ENCODE results near the gene PIP5K1B. TPM values are rescaled to one million over a fixed set of nuclear protein-coding genes. Genes with fewer than 3 reads are reported as not detected.

The PIP5K1B gene
- total and polyA plus RNA-seq, 2 of the 13 experiments (the other 11 are each of a cell fraction or from before 2014, with no cell fraction given), result 15.8 to 17.5 TPM

DNA sequence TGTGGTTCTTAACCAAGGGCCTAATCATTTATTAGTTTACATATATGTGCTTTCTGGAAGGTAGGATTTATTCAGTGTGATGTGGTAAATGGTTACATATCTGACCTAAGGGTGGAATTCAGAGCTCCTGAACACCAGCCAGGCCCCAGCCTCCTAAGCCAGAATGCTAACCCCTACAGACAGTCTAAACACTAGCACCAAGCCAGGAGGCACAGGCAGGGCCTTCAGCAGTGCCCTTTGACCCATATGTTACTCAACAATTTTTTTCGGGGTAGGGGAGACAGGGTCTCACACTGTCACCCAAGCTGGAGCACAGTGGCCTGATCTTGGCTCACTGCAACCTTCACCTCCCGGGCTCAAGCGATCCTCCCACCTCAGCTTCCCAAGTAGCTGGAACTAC is 268.6 kb downstream of the PIP5K1B start (continued):
- TF ChIP-seq, protein P1, sequence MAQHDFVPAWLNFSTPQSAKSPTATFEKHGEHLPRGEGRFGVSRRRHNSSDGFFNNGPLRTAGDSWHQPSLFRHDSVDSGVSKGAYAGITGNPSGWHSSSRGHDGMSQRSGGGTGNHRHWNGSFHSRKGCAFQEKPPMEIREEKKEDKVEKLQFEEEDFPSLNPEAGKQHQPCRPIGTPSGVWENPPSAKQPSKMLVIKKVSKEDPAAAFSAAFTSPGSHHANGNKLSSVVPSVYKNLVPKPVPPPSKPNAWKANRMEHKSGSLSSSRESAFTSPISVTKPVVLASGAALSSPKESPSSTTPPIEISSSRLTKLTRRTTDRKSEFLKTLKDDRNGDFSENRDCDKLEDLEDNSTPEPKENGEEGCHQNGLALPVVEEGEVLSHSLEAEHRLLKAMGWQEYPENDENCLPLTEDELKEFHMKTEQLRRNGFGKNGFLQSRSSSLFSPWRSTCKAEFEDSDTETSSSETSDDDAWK (CRISPR knock-in tag; IDR thresholded peaks at IDR 0.05), result no peak
- TF ChIP-seq SRSF9 (IDR thresholded peaks at IDR 0.05; ENCODE audit: borderline replicate concordance, insufficient read depth, low read depth, low read length, poor library complexity, severe bottlenecking) (no peak), ZNF790 (CRISPR knock-in tag; IDR thresholded peaks at IDR 0.05; ENCODE audit: borderline replicate concordance) (no peak), ONECUT2 (CRISPR knock-in tag; IDR thresholded peaks at IDR 0.05) (no peak), CCDC6 (CRISPR knock-in tag; IDR thresholded peaks at IDR 0.05) (no peak), NCOA2 (CRISPR knock-in tag; IDR thresholded peaks at IDR 0.05) (no peak), SRF (IDR thresholded peaks at IDR 0.05; ENCODE audit: low read depth, low read length) (no peak), RFX1 (IDR thresholded peaks at IDR 0.05) (no peak), GPN1 (CRISPR knock-in tag; IDR thresholded peaks at IDR 0.05; ENCODE audit: borderline replicate concordance) (no peak), STAG1 (CRISPR knock-in tag; IDR thresholded peaks at IDR 0.05) (no peak), NAIF1 (CRISPR knock-in tag; IDR thresholded peaks at IDR 0.05; ENCODE audit: borderline replicate concordance) (no peak), JUNB (CRISPR knock-in tag; IDR thresholded peaks at IDR 0.05; ENCODE audit: borderline replicate concordance) (no peak), NKX3-1 (CRISPR knock-in tag; IDR thresholded peaks at IDR 0.05) (no peak), FLYWCH1 (CRISPR knock-in tag; IDR thresholded peaks at IDR 0.05) (no peak), ZNF879 (CRISPR knock-in tag; IDR thresholded peaks at IDR 0.05) (no peak), ZBTB21 (CRISPR knock-in tag; IDR thresholded peaks at IDR 0.05) (no peak), RFX5 (IDR thresholded peaks at IDR 0.05; ENCODE audit: low read depth, low read length) (no peak), CEBPG (CRISPR knock-in tag; IDR thresholded peaks at IDR 0.05) (peak; percentile 19; the same call in 1 of the 2 replicates)
- TF ChIP-seq, protein P2, sequence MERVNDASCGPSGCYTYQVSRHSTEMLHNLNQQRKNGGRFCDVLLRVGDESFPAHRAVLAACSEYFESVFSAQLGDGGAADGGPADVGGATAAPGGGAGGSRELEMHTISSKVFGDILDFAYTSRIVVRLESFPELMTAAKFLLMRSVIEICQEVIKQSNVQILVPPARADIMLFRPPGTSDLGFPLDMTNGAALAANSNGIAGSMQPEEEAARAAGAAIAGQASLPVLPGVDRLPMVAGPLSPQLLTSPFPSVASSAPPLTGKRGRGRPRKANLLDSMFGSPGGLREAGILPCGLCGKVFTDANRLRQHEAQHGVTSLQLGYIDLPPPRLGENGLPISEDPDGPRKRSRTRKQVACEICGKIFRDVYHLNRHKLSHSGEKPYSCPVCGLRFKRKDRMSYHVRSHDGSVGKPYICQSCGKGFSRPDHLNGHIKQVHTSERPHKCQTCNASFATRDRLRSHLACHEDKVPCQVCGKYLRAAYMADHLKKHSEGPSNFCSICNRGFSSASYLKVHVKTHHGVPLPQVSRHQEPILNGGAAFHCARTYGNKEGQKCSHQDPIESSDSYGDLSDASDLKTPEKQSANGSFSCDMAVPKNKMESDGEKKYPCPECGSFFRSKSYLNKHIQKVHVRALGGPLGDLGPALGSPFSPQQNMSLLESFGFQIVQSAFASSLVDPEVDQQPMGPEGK (CRISPR knock-in tag; IDR thresholded peaks at IDR 0.05), result peak; percentile 62; the same call in 1 of the 2 replicates
- TF ChIP-seq, protein P3, sequence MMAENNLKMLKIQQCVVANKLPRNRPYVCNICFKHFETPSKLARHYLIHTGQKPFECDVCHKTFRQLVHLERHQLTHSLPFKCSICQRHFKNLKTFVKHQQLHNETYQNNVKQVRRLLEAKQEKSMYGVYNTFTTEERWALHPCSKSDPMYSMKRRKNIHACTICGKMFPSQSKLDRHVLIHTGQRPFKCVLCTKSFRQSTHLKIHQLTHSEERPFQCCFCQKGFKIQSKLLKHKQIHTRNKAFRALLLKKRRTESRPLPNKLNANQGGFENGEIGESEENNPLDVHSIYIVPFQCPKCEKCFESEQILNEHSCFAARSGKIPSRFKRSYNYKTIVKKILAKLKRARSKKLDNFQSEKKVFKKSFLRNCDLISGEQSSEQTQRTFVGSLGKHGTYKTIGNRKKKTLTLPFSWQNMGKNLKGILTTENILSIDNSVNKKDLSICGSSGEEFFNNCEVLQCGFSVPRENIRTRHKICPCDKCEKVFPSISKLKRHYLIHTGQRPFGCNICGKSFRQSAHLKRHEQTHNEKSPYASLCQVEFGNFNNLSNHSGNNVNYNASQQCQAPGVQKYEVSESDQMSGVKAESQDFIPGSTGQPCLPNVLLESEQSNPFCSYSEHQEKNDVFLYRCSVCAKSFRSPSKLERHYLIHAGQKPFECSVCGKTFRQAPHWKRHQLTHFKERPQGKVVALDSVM (CRISPR knock-in tag; IDR thresholded peaks at IDR 0.05), result 0 out of 2 replicates have a peak, but pooled peaks have one; percentile 24
- TF ChIP-seq, protein P4, sequence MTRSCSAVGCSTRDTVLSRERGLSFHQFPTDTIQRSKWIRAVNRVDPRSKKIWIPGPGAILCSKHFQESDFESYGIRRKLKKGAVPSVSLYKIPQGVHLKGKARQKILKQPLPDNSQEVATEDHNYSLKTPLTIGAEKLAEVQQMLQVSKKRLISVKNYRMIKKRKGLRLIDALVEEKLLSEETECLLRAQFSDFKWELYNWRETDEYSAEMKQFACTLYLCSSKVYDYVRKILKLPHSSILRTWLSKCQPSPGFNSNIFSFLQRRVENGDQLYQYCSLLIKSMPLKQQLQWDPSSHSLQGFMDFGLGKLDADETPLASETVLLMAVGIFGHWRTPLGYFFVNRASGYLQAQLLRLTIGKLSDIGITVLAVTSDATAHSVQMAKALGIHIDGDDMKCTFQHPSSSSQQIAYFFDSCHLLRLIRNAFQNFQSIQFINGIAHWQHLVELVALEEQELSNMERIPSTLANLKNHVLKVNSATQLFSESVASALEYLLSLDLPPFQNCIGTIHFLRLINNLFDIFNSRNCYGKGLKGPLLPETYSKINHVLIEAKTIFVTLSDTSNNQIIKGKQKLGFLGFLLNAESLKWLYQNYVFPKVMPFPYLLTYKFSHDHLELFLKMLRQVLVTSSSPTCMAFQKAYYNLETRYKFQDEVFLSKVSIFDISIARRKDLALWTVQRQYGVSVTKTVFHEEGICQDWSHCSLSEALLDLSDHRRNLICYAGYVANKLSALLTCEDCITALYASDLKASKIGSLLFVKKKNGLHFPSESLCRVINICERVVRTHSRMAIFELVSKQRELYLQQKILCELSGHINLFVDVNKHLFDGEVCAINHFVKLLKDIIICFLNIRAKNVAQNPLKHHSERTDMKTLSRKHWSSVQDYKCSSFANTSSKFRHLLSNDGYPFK (CRISPR knock-in tag; IDR thresholded peaks at IDR 0.05; ENCODE audit: borderline replicate concordance), result no peak
- TF ChIP-seq, protein P5, sequence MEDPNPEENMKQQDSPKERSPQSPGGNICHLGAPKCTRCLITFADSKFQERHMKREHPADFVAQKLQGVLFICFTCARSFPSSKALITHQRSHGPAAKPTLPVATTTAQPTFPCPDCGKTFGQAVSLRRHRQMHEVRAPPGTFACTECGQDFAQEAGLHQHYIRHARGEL (CRISPR knock-in tag; IDR thresholded peaks at IDR 0.05), result no peak
- TF ChIP-seq, protein P6, sequence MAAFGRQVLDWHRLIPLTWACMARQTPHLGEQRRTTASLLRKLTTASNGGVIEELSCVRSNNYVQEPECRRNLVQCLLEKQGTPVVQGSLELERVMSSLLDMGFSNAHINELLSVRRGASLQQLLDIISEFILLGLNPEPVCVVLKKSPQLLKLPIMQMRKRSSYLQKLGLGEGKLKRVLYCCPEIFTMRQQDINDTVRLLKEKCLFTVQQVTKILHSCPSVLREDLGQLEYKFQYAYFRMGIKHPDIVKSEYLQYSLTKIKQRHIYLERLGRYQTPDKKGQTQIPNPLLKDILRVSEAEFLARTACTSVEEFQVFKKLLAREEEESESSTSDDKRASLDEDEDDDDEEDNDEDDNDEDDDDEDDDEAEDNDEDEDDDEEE (CRISPR knock-in tag; IDR thresholded peaks at IDR 0.05), result no peak
